Measurements from ENCODE around the gene BCS1L.

BCS1L gene

DNA sequence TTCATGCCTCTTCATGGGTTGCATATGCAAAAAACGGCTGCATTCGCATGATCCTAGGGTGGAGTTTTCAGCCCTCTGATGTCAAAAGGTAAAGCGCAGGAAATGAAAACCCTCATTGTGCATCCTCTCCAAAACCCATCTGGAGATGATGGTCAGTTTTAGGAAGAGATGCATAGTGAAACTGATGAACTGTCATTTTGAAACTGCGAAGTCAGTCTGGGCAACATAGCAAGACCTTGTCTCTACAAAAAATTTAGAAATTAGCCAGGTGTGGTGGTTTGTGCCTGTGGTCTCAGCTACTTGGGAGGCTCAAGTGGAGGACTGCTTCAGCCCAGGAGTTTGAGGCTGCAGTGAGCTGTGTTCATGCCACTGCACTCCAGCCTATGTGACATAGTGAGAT, 48.6 kb downstream of the BCS1L start:
- in situ Hi-C loops (cut with MboI; ENCODE audit: low pct_unique_long_range_greater_than_20kb, low sequenced_read_pairs, unreplicated experiment) = no loop called here
- TF ChIP-seq, protein P1, sequence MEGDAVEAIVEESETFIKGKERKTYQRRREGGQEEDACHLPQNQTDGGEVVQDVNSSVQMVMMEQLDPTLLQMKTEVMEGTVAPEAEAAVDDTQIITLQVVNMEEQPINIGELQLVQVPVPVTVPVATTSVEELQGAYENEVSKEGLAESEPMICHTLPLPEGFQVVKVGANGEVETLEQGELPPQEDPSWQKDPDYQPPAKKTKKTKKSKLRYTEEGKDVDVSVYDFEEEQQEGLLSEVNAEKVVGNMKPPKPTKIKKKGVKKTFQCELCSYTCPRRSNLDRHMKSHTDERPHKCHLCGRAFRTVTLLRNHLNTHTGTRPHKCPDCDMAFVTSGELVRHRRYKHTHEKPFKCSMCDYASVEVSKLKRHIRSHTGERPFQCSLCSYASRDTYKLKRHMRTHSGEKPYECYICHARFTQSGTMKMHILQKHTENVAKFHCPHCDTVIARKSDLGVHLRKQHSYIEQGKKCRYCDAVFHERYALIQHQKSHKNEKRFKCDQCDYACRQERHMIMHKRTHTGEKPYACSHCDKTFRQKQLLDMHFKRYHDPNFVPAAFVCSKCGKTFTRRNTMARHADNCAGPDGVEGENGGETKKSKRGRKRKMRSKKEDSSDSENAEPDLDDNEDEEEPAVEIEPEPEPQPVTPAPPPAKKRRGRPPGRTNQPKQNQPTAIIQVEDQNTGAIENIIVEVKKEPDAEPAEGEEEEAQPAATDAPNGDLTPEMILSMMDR (IDR thresholded peaks at IDR 0.05; ENCODE audit: extremely low read depth, insufficient read depth, missing control alignments) = no peak
- DNase-seq (ENCODE audit: low spot score) = peak; percentile 57

DNA sequence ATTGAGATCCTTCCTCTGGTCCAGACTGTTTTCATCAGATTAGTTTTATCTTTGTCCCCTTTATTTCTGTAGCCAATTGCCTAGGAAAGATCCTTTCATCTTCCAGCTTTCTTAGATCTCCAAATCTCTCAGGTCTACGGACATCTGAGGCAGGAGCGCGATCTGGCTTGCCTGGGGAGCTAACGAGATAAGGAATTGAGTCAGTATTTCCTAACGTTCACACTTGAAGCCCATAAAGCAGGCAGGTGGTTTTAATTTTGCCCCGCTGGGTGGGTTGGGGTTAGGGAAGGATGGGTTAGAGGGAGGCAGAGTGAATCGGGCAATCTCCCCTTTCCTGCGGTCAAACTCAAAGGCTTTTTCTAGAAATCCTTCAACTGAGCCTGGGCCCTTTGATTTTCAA, 50.4 kb downstream of the BCS1L start:
- TF ChIP-seq, protein P1 (IDR thresholded peaks at IDR 0.05; ENCODE audit: extremely low read depth, insufficient read depth, missing control alignments) = no peak
- no peak for DNase-seq (ENCODE audit: low spot score)
- in situ Hi-C loops (cut with MboI; ENCODE audit: low pct_unique_long_range_greater_than_20kb, low sequenced_read_pairs, unreplicated experiment) = no loop called here

DNA sequence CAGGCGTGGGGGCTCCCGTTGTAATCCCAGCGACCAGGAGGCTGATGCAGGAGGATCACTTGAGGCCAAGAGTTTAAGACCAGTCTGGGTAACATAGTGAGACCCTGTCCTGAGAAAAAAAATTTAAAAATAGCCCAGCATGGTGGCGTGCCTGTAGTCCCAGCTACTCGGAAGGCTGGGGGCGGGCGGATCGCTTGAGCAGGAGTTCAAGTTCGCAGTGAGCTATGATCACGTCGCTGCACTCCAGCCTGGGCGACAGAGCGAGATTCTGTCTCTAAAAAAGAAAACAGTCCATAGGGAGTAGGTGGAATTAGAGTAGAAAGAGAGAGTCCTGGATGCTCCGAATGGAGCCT, 50.8 kb downstream of the BCS1L start:
- no peak for DNase-seq (ENCODE audit: low spot score)
- in situ Hi-C loops (cut with MboI; ENCODE audit: low pct_unique_long_range_greater_than_20kb, low sequenced_read_pairs, unreplicated experiment) = no loop called here
- TF ChIP-seq, protein P1 (IDR thresholded peaks at IDR 0.05; ENCODE audit: extremely low read depth, insufficient read depth, missing control alignments) = no peak

DNA sequence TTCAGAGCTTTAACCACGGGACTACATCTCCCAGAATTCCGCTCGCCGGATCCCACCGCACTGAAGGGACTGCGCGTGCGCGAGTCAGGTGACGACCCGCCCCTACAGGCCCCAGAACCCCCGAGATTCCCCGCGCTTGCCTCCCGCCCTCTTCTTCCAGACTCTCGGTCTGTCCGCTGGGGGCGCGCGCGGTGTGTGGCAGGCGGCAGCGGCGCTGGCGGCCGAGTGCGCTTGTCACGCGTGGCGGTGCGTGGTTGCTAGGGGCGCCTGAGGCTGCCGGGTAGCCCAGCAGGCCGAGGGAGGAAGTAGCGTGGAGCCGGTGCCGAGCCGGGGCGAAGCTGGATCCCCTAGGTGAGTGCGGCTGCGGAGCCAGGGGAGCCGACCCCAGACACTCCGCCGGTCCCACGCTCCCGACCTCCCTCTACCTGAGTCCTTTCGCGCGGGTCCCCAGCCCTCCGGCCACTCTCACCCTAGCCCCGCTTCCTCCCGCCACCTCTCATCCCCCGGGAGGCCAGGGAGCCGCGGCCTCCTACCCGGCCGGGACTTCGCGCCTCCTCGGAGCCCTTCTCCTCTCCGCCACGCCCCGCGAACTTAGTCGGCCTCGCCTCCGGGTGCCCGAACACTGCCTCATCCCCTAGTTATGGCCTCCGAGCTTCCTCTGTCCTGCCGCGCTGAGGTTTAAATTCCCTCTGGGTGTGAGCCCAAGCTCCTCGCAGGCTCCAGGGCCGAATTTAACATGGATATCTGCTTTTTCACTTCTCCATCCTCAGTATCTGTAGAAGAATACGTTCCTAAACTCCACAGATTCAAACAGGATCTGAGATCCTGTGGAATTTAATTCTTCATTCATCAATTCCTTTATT, 51.4 kb downstream of the BCS1L start, which contains the start of gene TTLL4:
Gene TTLL4 (plus strand): TSS at position 149 of the 863 bp plus-strand sequence. CDS start 26,842 bp downstream, outside the sequence.
- DNase-seq (ENCODE audit: low spot score) = peak; percentile 98
- in situ Hi-C loops (cut with MboI; ENCODE audit: low pct_unique_long_range_greater_than_20kb, low sequenced_read_pairs, unreplicated experiment) = no loop called here
- TF ChIP-seq, protein P1 (IDR thresholded peaks at IDR 0.05; ENCODE audit: extremely low read depth, insufficient read depth, missing control alignments) = peak; percentile 91

DNA sequence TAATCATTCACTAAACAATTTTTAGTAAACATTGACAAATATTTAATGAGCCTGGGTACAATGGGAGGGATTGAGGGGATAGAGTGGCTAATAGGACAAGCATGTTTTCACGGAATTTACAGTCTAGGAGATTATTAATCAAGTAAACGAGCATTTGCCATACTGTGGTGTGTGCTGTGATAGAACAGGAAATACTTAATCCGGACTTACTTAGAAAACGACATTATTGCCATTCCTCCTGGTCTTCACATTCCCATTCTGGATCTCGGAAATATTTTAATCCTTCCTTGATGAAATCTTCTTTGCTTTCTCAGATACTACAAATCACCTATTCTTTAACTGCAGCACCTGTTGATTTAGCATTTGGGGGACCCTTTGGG, 52.1 kb downstream of the BCS1L start:
- TF ChIP-seq, protein P1 (IDR thresholded peaks at IDR 0.05; ENCODE audit: extremely low read depth, insufficient read depth, missing control alignments) = no peak
- peak; percentile 21 for DNase-seq (ENCODE audit: low spot score)
- in situ Hi-C loops (cut with MboI; ENCODE audit: low pct_unique_long_range_greater_than_20kb, low sequenced_read_pairs, unreplicated experiment) = no loop called here

All from GM13977 (cell line).